GM12878 (cell line): Measurements from ENCODE around the gene TMEM72. TPM values are rescaled to one million over a fixed set of nuclear protein-coding genes. Genes with fewer than 3 reads are reported as not detected.

Source experiments
- ATF7 ChIP-seq: fragments of 450-650 bp; IDR thresholded peaks from 2 replicates; pipeline ENCODE4 v1.6.1; 2016; ENCODE audit warnings: low read depth, mild to moderate bottlenecking
- BCL11A ChIP-seq: IDR thresholded peaks from 2 replicates; pipeline ENCODE4 v1.6.1; 2011; ENCODE audit warnings: low read depth, low read length
- BCL3 ChIP-seq: IDR thresholded peaks from 2 replicates; pipeline ENCODE4 v1.6.1; 2011; ENCODE audit warnings: borderline replicate concordance, low read depth, mild to moderate bottlenecking, moderate library complexity, low read length; ENCODE audit not compliant: insufficient read depth, poor library complexity, severe bottlenecking
- BHLHE40 ChIP-seq, 2 experiments: fragments of 450-650 bp in 1 of 2; IDR thresholded peaks; 2 replicates each; pipeline ENCODE4 v1.6.1; 2011 to 2017; ENCODE audit warnings: low read depth in 2 of 2, borderline replicate concordance in 1 of 2, improper control_type of control experiment in 1 of 2, low read length in 1 of 2, mild to moderate bottlenecking in 1 of 2
- BMI1 ChIP-seq: fragments of 450-650 bp; IDR thresholded peaks from 2 replicates; pipeline ENCODE4 v1.6.1; 2016; ENCODE audit warnings: mild to moderate bottlenecking, moderate library complexity, borderline replicate concordance
- CBX3 ChIP-seq: fragments of 200-600 bp; sonication (generic); IDR thresholded peaks from 2 replicates; pipeline ENCODE4 v1.6.1; 2016; ENCODE audit warnings: low read depth, borderline replicate concordance
- CHD4 ChIP-seq: fragments of 200-600 bp; sonication (generic); IDR thresholded peaks from 2 replicates; pipeline ENCODE4 v1.6.1; 2016; ENCODE audit warnings: mild to moderate bottlenecking
- E2F4 ChIP-seq: IDR thresholded peaks from 2 replicates; pipeline ENCODE4 v1.6.1; 2012; ENCODE audit warnings: low read depth, low read length, improper control_type of control experiment
- EED ChIP-seq: sonication (generic); IDR thresholded peaks from 2 replicates; pipeline ENCODE4 v1.6.1; 2016; ENCODE audit warnings: antibody characterized with exemption, low read depth
- EP300 ChIP-seq, 2 experiments: fragments of 150-350 bp in 1 of 2; IDR thresholded peaks; 2 replicates each; pipeline ENCODE4 v1.6.1; 2011 to 2012; ENCODE audit warnings: low read depth in 2 of 2, low read length in 2 of 2, borderline replicate concordance in 1 of 2, improper control_type of control experiment in 1 of 2, inconsistent platforms in 1 of 2; ENCODE audit not compliant: control insufficient read depth in 1 of 2
- FOXM1 ChIP-seq: IDR thresholded peaks from 2 replicates; pipeline ENCODE4 v1.6.1; 2012; ENCODE audit warnings: low read depth, mild to moderate bottlenecking, inconsistent platforms, low read length, moderate library complexity
- GATAD2B ChIP-seq: fragments of 450-650 bp; conservative IDR thresholded peaks from 2 replicates; pipeline ENCODE4 v1.6.1; 2017; ENCODE audit warnings: low read depth, mild to moderate bottlenecking, moderate library complexity
- JUNB ChIP-seq: IDR thresholded peaks from 2 replicates; pipeline ENCODE4 v1.6.1; 2016; ENCODE audit warnings: antibody characterized with exemption, mild to moderate bottlenecking
- JUND ChIP-seq: IDR thresholded peaks from 2 replicates; pipeline ENCODE4 v1.6.1; 2012; ENCODE audit warnings: low read depth, mild to moderate bottlenecking, low read length, improper control_type of control experiment, moderate library complexity
- KAT2A ChIP-seq: conservative IDR thresholded peaks from 2 replicates; pipeline ENCODE4 v1.6.1; 2011; ENCODE audit warnings: low read depth, low read length; ENCODE audit not compliant: control insufficient read depth
- MEF2A ChIP-seq: IDR thresholded peaks from 2 replicates; pipeline ENCODE4 v1.6.1; 2011; ENCODE audit warnings: low read depth, mild to moderate bottlenecking, low read length, moderate library complexity; ENCODE audit not compliant: insufficient read depth
- MXI1 ChIP-seq: fragments of 150-350 bp; IDR thresholded peaks from 2 replicates; pipeline ENCODE4 v1.6.1; 2011; ENCODE audit warnings: low read depth, mild to moderate bottlenecking, inconsistent platforms, low read length, improper control_type of control experiment
- MYC ChIP-seq: IDR thresholded peaks from 2 replicates; pipeline ENCODE4 v1.6.1; 2011; ENCODE audit warnings: mild to moderate bottlenecking, low read length, moderate library complexity, inconsistent platforms; ENCODE audit not compliant: insufficient read depth, insufficient replicate concordance, insufficient read length, severe bottlenecking
- NKRF ChIP-seq: fragments of 450-650 bp; conservative IDR thresholded peaks from 2 replicates; pipeline ENCODE4 v1.6.1; 2017; ENCODE audit warnings: mild to moderate bottlenecking, moderate library complexity
- PAX8 ChIP-seq: fragments of 450-650 bp; IDR thresholded peaks from 2 replicates; pipeline ENCODE4 v1.6.1; 2017; ENCODE audit warnings: mild to moderate bottlenecking, moderate library complexity
- PML ChIP-seq: IDR thresholded peaks from 2 replicates; pipeline ENCODE4 v1.6.1; 2012; ENCODE audit warnings: low read length, inconsistent platforms
- SIN3A ChIP-seq: IDR thresholded peaks from 2 replicates; pipeline ENCODE4 v1.6.1; 2012; ENCODE audit warnings: low read depth, low read length, improper control_type of control experiment
- SPI1 ChIP-seq: IDR thresholded peaks from 2 replicates; pipeline ENCODE4 v1.6.1; 2011; ENCODE audit warnings: low read depth, mild to moderate bottlenecking, low read length, moderate library complexity, borderline replicate concordance; ENCODE audit not compliant: insufficient read depth
- USF2 ChIP-seq: IDR thresholded peaks from 2 replicates; pipeline ENCODE4 v1.6.1; 2011; ENCODE audit warnings: low read depth, low read length, improper control_type of control experiment, borderline replicate concordance
- ZNF384 ChIP-seq: IDR thresholded peaks from 2 replicates; pipeline ENCODE4 v1.6.1; 2012; ENCODE audit warnings: low read depth, mild to moderate bottlenecking, low read length, improper control_type of control experiment, borderline replicate concordance
- ZZZ3 ChIP-seq: IDR thresholded peaks from 2 replicates; pipeline ENCODE4 v1.6.1; 2011; ENCODE audit warnings: low read depth; ENCODE audit not compliant: control insufficient read depth, insufficient read length
- polyA plus RNA-seq, 11 experiments: library from polyadenylated mRNA; depleted of rRNA in 4 of 11; unstranded in 6 of 11; stranded (reverse) in 5 of 11; fragments of >200 nt; fragmentation: Nextera tagmentation in 4 of 11; fragmentation: Illumina TruSeq in 1 of 11; extraction: Ambion mirVana in 4 of 11; extraction: Trizol in 1 of 11; gene quantifications; 1 replicate in 1 of 11; 2 replicates in 10 of 11; pipeline versions ENCODE4 v1.2.1 to v1.2.3, GENCODE V29; 2011 to 2016; ENCODE audit warnings: inconsistent platforms in 2 of 11, missing spikeins in 2 of 11, low read depth in 1 of 11
- total RNA-seq, 4 experiments: library from RNA; depleted of rRNA in 3 of 4; stranded (reverse); fragments of >200 nt in 3 of 4; fragmentation: Illumina TruSeq in 1 of 4; extraction: Trizol in 1 of 4; gene quantifications; 2 replicates each; pipeline versions ENCODE4 v1.2.1 to v1.2.3, GENCODE V29; 2013 to 2021

The TMEM72 gene
- total and polyA plus RNA-seq, 10 of the 15 experiments (the other 5 are each of a cell fraction or from before 2014, with no cell fraction given) = 0.12 TPM; not detected in 9

GRCh38 chr10:44978570-44979280, 67.6 kb downstream of the TMEM72 start, which contains the start of gene DEPP1 (continued):
- TF ChIP-seq JUNB = no peak
- TF ChIP-seq PML = peak; percentile 89
- TF ChIP-seq ATF7 = peak; percentile 69
- TF ChIP-seq E2F4 = no peak
- no peak for TF ChIP-seq MXI1
- TF ChIP-seq MYC = no peak
- TF ChIP-seq KAT2A = no peak
- TF ChIP-seq BMI1 = no peak
- TF ChIP-seq BCL11A = no peak
- TF ChIP-seq BCL3 = no peak
- no peak for TF ChIP-seq FOXM1
- TF ChIP-seq SPI1 = no peak
- no peak for TF ChIP-seq USF2
- no peak for TF ChIP-seq EP300 (IDR thresholded peaks at IDR 0.05; ENCODE audit: borderline replicate concordance in 1 of 2, control insufficient read depth in 1 of 2, low read depth in 2 of 2, low read length in 2 of 2)
- TF ChIP-seq JUND = no peak
- TF ChIP-seq CHD4 = no peak
- no peak for TF ChIP-seq NKRF
- no peak for TF ChIP-seq ZZZ3
- TF ChIP-seq SIN3A = no peak
- no peak for TF ChIP-seq PAX8
- TF ChIP-seq ZNF384 = no peak
- TF ChIP-seq BHLHE40 (IDR thresholded peaks at IDR 0.05; ENCODE audit: borderline replicate concordance in 1 of 2, low read depth in 2 of 2, low read length in 1 of 2) = peak; percentile 44 to 51; a peak in 2 of 4 replicates
- TF ChIP-seq GATAD2B = peak; percentile 25; the same call in 1 of the 2 replicates
- no peak for TF ChIP-seq CBX3
- TF ChIP-seq MEF2A = peak; percentile 94
- no peak for TF ChIP-seq EED
